NK-92 treated with Interleukin-12 subunit alpha and Interleukin-12 subunit beta, amount 100 ng/mL, for 24 hours (cell line): Measurements from ENCODE around the gene PTPRN2.

Experiments
- DNase-seq: peaks from one replicate; lab custom pipeline; 2025; lab: John Stamatoyannopoulos, UW

PTPRN2 gene

DNA sequence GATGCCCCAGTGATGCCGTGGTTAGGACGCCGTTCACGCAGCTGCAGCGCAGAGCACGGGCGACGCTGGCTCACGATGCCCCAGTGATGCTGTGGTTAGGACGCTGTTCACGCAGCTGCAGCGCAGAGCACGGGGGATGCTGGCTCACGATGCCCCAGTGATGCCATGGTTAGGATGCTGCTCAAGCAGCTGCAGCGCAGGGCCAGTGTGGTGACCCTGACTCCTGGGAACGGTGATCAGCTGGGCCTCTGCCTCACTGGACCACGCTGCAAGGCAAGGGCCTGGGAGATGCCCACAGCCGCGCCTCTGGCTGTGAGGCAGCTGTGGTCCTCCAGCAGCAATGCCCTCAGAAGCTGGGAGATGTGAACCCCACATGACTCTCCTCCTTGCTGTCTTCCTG is 970.2 kb downstream of the PTPRN2 start:
- DNase-seq, result no peak

DNA sequence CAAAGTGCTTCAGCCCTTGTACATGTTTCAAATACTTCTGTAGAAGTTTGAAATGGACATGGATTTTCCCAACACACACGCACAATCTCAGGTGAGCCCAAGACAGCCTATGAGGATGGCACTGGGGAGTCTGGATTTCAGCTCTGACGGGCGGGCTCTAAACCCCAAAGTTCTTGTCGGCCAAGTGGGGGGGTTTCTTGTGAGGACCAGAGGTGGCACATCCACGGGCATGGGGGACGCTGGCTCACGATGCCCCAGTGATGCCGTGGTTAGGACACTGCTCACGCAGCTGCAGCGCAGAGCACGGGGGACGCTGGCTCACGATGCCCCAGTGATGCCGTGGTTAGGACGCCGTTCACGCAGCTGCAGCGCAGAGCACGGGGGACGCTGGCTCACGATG is 970.7 kb downstream of the PTPRN2 start:
- no peak for DNase-seq

DNA sequence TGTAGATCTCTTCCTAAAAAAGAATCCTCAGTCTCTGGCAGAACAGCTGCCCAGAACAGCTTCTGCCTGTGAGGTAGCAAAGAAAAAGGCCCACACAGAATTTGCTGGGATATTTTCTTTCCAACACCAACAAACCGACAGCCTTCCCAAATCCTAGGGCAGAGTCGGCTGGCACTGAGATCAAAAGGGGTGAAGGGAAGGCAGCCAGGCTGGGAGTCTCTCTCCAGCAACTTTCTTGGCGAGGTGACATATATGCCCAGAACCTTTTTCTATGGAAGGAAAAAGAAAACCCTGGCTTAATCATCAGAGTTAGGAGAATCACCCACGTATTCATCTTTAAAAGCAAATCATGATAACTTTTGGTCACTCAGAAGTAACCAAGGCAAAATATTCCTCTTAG is 971.2 kb downstream of the PTPRN2 start:
- no peak for DNase-seq

DNA sequence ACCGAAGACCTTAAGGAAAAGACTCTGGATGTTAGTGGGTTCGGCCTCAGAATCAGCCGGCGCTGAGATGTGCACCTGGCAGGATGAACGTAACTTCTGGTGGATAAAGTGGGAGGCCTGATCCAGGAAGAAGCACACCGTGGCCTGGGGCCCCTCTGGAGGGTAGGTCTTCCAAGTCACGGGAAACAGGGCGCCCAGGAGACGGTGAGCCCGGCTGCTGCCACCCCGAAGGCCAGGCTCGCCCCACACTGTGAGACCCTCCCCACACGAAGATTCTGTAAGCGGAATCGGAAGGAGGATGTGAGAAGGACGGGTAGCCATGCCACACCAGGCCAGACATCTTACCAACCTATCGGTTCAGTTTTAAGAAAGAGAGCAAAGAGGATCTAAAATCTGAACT is 971.8 kb downstream of the PTPRN2 start:
- no peak for DNase-seq

DNA sequence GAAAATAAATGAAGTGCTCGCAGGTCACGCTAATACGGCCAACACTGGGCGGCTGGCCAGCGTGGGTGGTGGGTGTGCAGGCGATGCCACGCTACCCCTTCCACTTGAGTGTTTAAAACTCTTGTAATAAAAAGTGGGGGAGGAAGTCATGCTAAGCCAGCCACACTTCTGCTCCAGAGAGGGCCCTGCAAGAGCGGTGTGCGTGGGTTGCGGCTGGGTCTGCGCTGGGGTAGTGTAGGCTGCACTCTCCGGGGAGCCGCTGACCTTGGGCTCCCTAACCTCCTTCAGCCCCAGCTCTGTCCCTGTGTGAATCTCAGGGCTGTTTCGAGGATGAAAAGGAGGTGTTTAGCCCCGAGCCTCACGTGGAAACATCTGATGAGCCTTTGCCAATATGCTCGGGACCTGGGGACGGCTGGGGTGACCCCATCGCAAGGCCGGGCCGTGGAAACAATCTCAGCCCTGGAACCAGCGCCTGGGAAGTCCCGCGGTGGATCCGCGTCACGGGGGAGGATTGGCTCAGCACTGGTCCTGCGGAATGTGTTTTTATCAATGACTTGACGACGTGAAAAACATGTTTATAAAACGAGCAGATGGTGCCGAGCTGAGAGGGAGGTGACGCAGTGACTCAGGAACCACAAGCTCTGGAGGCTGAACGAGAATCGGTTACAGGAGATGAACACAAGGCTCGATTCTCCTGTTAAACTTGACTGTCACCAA is 972.4 kb downstream of the PTPRN2 start:
- no peak for DNase-seq

DNA sequence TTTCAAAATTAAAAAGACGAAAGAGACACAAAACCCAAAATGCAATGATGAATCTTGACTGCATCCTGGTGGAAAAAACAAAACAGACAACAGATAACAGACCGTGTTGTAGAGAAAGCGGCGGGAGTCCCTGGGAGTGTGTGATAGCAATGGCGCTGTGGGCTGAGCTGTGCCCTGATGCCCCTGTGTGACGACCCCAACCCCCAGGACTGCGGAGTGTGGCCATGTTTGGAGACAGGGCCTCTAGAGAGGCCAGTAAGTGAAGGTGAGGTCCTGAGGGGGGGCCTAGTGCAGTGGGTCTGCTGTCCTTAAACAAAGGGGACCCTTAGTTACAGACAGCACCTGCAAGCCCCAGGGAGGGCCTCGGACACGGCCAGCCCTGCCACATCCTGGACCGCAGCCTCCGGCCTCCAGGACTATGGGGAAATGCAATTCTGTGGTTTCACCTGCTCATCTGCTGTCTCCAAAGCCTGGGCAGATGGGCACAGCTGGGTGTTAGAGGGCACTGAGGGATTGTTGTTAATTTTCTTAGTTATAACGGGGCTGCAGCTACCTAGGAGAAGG is 973.1 kb downstream of the PTPRN2 start:
- DNase-seq, result no peak

DNA sequence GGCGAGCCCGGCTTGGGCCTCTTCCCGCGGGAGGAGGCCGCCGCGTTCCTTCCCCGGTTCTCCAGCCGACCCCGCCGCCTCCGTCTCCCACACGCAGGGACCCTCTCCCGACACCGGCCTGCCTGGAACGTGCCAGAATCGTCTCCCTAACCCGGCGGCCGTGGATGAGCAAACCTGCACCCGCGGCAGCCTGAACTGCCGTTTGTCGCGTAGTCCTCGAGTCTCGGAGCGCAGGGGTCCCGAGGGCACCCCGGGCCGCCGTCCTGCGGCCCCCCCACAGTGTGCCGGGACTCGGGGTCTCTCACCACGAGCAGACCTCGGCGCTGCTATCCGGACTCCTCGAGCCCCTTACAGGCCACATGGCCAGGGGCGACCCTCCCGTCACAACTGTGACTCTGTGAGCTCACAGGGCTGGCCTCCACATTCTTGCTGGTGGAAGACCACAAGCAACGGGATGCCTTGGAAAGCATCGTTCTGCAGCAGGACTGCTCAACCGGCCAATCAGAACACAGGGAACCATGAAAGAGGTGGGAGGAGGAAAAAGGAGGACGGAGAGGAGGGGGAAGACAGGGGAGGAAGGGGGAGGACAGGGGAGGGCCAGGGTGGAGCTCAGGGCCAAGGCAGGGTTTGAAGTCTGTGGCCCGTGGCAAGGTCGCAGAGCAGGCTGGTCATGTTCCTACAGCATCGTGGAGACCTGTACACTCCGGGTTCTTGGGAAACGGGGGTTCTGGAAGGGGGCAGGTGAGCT is 973.9 kb downstream of the PTPRN2 start:
- no peak for DNase-seq

DNA sequence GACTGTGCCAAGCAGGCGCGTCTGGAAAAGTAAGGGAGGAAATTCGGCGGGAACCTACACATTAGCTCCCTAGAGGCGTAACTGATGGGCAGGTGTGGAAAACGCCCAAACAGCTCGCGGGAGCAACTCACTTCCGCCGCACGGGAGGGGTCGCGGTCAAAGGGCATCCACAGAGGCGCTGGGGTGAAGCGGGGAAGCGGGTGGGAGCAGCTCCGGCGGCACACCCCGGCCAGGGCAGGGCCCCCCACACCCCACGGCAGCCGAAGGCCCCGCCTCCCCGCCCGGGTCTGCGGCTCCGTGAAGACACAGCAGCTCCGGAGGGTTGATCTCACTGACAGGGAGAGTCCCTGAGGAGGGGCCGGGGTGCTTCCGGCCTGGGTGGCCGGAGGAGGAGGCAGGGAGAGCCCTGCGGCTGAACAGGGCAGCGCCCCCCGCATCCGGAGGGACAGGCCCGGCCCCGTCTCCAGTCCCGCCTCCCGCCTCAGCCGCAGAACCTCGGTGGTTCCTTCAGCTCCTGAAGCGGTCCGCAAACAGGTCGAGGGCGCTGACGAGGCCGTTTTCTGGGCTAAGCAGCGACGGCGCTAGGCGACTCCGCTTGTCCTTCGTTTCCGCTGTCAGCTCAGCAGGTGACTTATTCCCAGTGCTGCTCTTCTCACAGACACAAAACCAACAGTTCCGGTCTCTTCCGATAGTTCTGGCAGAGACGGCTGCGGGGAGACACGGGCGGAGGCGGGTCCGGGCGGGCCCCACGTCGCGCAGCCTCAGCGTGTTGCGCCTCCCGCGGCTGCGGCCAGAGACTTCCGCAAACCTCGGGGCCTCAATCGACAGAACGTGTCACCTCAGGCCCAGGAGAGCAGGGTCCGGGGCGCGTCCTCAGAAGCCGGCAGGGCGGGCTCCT is 974.7 kb downstream of the PTPRN2 start:
- no peak for DNase-seq

DNA sequence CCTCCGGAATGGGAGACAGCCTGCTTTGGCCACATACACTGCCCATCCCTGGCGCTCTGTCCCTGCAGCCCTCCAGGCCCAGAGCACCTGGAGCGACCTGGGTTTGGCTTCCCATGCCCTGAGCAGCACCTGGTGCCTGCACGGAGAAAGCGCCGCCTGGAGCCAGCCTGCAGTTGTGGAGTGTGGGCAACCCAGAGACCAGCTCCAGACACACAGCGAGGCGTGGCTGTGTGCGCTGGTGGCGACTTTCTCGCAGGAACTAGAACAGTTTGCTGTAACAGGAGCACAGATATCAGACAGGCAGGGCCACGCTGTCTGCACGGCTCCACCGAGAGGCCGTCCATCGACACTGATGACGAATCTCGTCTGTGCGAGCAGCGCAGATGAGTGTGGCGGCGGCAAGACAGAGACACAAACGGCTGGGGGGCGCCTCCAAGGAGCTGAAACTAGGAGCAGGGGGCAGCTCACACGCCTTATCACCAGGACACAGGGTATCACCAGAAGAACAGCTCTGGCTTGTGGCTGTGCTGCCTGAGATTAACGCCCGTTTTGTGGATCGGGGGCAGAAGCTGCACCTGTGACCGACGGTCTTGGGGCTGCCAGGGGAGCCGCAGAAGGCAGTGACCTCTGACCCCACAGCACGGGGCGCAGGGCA is 975.5 kb downstream of the PTPRN2 start:
- DNase-seq, result no peak

DNA sequence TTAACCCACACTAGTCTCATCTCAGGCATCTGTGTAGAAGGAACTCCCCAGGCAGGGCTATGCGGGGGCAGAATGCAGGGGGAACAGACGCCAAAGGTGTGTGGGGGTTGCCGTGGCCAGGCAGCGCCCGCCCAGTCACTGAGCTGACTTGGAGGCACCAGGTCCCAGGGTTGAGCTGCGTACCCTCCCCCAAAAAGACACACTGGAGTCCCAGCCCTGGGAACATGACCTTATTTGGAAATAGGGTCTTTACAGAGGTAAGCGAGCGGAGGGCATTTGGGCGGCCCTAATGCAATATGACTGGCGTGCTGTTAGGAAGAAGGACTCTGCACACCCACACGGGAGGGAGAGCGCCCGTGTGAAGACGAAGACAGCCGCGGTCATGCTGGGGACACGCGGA is 976.3 kb downstream of the PTPRN2 start:
- DNase-seq, result no peak

DNA sequence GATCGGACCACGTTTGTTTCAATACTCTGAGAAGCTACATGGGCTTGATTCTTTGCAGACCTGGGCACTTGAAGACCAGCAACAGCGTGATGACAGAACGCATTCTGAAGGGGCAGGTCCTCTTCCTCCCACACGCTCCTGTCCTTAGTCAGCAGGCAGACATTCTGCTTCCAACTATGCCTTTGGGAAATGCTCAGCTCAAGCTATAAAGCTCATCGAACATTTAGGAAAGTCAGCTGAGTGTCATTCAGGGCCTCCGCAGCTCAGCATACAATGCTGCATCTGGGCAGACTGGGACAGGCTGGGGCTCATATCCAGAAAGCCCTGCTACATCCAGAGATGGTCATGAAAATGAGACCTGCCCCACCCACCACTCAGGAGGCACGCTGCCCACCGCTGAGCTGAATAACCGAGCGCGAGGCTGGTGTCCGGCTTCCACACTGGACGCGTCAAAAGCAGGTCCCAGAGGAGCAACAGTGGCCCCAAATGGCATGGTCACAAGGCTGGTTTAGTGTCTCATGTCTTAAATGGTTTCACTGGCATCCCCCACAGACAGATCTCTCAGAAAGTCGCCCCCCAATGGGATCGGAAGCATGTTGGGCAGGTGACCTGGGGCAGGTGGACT is 976.8 kb downstream of the PTPRN2 start:
- no peak for DNase-seq

DNA sequence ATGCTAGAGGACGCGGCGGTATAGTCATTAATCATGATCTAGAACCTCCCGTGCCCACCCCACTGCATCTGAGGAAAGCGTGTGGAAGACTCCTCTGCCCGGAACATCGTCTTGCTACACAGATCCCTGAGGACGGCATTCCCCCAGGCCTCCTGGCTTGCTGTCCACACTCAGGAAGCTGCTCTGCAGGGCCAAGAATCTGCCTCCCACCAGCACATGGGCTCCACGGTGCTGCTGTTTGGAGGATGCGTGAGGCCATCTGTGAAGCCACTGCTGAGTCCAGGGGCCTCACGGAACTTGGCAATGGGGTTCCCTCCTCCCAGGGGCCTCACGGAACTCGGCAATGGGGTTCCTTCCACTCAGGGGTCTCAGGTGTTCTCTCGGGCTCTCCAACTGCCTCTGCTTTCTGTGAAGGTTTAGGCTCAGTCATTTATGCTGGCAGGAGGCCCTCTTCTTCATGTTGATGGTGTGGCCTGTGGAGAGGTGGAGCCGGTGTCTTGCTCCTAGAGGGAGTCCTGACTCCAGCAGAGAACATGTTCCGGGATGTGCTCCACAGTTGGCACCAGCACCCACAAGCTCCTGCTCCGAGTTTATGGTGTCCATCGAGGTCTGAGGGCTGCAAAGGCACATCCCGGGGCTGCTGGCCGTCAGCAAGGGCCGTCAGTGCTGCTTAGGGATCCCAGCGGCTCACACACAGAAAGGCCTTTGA is 977.5 kb downstream of the PTPRN2 start:
- no peak for DNase-seq

DNA sequence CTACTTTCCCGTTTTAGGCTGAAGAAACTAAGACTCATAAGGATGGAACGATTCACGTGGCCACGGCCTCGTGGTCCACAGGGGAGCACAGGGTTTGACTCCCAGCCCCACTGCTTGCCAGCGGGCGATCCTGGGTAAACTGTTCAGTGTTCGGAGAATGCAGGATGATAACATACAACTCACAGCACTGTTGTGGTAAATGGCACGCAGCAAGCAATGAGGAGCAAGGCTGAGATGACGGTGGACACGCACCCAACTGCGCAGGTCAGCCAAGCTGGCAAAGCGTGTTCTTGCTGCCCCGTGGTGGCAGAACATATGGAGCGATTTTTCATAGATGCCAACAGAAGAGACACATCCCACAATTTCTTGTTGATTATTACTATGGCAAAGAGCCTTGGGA is 978.1 kb downstream of the PTPRN2 start:
- no peak for DNase-seq

DNA sequence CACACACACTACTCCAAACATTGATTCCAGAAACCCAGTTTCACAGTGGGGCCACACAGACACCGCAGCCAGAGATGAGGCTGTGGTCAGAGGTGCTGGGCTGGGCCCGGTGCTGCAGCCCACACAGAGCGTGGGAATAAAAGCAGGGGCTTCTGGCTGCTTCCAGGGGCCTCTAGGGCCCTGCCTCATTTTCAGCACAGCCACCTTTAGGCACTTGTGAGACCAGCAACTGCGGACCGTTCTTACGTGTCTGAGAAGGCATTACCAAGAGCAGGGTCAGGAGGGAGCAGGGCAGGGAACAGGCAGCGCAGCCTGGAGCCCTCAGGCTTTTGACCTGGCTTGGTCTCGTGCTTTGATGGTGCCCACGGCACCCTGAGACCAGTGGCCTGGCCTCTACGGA is 980.4 kb downstream of the PTPRN2 start:
- no peak for DNase-seq

DNA sequence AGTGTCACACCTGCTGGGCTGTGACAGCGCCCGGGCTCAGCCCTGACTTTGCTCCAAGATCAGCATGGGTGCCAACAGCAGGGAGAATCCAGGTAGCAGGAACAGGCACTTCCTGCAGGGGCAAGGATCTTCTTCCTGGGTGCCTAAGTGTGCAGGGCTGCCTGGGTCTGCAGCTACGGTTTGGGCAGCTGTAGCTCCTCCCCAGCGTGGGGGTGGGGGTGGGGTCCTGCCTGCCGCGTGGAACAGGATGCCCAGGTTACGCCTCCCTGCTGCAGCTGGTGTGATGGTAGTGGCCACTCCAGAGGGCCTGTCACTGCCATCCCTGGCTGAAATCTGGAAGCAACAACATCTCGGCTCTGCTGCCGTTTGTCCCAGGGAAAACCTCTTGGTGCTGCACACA is 981.5 kb downstream of the PTPRN2 start:
- no peak for DNase-seq

DNA sequence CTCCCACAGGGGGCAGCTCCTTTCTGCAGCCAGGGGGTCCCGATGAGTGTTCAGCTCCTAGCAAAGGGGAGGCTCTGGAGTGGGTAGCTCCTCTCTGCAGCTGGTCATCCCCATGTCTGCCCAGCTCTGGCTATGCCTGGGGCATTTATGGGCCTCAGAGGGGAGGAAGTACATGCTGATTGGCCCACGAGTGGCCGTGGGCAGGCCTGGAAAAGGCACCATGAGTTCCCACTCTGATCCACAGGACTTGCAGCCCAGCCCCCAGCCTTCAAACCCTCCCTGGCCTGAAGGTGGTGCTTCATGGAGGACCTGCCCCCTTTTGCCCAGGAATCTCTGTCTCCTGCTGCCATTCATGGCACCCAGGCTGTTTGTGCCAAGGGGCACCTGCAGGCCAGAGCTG is 982.0 kb downstream of the PTPRN2 start:
- DNase-seq, result no peak

DNA sequence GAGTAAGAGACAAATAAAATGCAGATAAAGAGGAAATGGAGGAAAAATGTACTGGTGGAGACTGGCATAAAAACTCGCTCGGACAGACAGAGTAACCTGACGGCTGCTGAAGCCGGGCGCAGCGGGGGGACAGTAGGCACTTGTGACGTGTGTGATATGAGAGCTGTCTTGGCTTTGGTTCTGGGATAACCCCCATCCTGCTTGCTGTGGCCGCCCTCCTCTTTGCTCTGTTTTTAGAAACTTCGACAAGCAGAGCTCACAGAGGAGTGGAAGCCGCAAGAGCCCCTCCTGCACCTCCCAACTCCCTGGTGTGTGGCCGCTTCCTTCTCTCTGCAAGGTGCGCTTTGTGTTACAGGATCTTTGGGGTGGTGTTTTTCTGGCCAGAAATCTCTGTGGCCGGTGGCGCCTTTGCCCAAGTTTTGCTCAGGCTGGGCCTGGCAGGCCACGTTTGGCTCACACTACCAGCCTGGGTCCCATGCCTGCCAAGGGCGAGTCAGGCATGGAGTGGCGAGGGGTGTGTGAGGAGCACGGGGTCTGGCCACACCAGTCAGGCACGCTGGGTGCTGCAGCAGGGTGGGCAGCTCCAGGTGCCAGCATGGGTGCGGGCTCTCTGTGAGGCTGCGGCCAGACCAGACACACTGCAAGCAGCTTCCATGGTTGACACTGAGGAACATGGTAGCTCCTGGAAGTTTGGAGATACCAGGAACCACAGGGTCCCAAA is 982.8 kb downstream of the PTPRN2 start:
- no peak for DNase-seq

DNA sequence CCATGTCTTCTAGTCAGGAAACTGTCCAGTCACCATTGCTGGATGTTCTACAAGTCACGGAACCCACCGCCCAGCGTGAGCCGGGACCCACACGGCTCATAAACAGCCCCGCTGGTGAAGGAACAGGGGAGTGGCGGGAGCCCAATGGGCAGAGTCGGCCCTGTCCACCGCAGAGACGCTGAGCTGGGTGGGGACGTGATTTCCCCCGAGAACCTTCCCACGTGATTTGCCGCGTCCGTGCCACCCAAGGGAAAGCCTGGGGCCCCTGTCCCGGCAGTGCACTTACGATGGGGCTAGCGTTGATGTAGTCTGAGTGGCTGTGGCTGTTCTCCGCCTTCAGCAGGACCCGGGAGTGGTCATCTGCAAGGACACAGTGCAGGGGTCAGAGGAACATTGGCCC is 983.9 kb downstream of the PTPRN2 start:
- DNase-seq, result no peak

DNA sequence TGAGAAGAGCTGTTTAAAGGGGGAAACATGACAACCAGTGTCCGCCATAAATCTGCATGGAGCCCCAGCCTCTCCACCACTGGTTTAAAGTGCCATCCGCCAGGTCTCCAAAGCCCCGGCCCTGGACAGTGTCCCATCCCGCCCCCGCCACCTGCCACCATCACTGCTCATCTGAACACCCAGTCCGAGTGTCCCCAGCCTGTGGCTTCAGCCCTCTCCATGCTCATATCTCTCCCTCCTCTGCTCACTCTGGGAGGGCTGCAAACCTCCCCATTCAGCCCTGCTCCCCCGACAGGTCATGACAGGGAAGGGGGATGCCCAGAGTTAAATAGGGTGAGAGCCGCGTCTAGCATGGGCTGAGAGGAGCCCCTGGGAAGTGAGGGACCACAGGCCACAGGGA is 984.6 kb downstream of the PTPRN2 start:
- no peak for DNase-seq

DNA sequence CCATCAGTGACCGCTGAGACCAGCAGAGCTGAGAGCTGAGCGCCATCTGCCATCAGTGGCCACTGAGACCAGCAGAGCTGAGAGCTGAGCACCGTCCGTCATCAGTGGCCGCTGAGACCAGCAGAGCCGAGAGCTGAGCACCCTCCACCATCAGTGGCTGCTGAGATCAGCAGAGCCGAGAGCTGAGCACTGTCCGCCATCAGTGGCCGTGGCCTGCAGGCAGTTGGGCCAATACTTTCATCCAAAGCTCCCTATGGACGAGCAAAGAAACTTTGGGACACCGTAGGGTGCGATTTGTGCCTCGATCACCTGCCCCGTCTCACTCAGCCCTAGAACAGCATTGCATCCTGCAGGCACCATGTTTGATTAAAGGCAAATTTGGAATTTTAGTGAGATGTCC is 985.0 kb downstream of the PTPRN2 start:
- DNase-seq, result no peak
